Smooth muscle cell (in vitro differentiated cells): Measurements from ENCODE around the gene APH1A. TPM values are rescaled to one million over a fixed set of nuclear protein-coding genes. Genes with fewer than 3 reads are reported as not detected.
A peak's percentile ranks its signal among the peaks of the same experiment; 100 is the strongest.
"Not testable (repeated sequence)": the region's sequence is repeated elsewhere in the genome, so short reads cannot be mapped to it uniquely, and the experiment has no call there.

Experiments used
- DNase-seq: peaks from one replicate; lab custom pipeline; 2025; ENCODE audit not compliant: unreplicated experiment; lab: John Stamatoyannopoulos, UW
- H2AFZ ChIP-seq: fragments of 200-600 bp; sonication (generic); 2 replicates; pipeline ENCODE4 v1.6.0; 2016; ENCODE audit warnings: antibody characterized with exemption, low read depth, mild to moderate bottlenecking
- H3F3A ChIP-seq: fragments of 200-600 bp; sonication (generic); 2 replicates; pipeline ENCODE4 v1.6.0; 2017; ENCODE audit warnings: antibody characterized with exemption, low read depth
- H3K27ac ChIP-seq: fragments of 200-600 bp; sonication (generic); 2 replicates; pipeline ENCODE4 v1.5.1; 2016; ENCODE audit warnings: low read depth, mild to moderate bottlenecking
- H3K27me3 ChIP-seq: fragments of 200-600 bp; sonication (generic); 2 replicates; pipeline ENCODE4 v1.6.1; 2016; ENCODE audit warnings: low read depth, mild to moderate bottlenecking
- H3K36me3 ChIP-seq: fragments of 200-600 bp; sonication (generic); 2 replicates; pipeline ENCODE4 v1.5.1; 2016; ENCODE audit warnings: low read depth
- H3K4me1 ChIP-seq: fragments of 200-600 bp; sonication (generic); 2 replicates; pipeline ENCODE4 v1.5.1; 2016; ENCODE audit warnings: low read depth
- H3K4me2 ChIP-seq: fragments of 200-600 bp; sonication (generic); 2 replicates; pipeline ENCODE4 v1.6.0; 2016; ENCODE audit warnings: mild to moderate bottlenecking
- H3K4me3 ChIP-seq: fragments of 200-600 bp; sonication (generic); 2 replicates; pipeline ENCODE4 v1.5.1; 2016; ENCODE audit warnings: mild to moderate bottlenecking
- H3K79me2 ChIP-seq: fragments of 200-600 bp; sonication (generic); 2 replicates; pipeline ENCODE4 v1.6.0; 2016; ENCODE audit warnings: low read depth, mild to moderate bottlenecking
- H3K9ac ChIP-seq: fragments of 200-600 bp; sonication (generic); 2 replicates; pipeline ENCODE4 v1.6.0; 2016; ENCODE audit warnings: low read depth
- H3K9me3 ChIP-seq: fragments of 200-600 bp; sonication (generic); replicated peaks from 2 replicates; pipeline ENCODE4 v1.5.1; 2016; ENCODE audit warnings: low read depth
- H4K20me1 ChIP-seq: fragments of 200-600 bp; sonication (generic); 2 replicates; pipeline ENCODE4 v1.6.0; 2016; ENCODE audit warnings: low read depth
- WGBS: methylation state at CpG from one replicate; pipeline ENCODE4 v1.1.7; 2016; ENCODE audit warnings: low lambda C conversion rate; 5-methylcytosine and 5-hydroxymethylcytosine counted together
- polyA plus RNA-seq: library from polyadenylated mRNA; unstranded; fragments of >200 nt; fragmentation: Nextera tagmentation; extraction: Ambion mirVana; gene quantifications from 2 replicates; pipeline ENCODE4 v1.2.1, GENCODE V29; 2016
- total RNA-seq: library from RNA; depleted of rRNA; stranded (reverse); fragments of >200 nt; gene quantifications from 2 replicates; pipeline ENCODE4 v1.2.3, GENCODE V29; 2014
- TF ChIP-seq, protein P1 (sequence below): fragments of 200-600 bp; sonication (generic); IDR thresholded peaks from 2 replicates; pipeline ENCODE4 v1.5.1; 2017; ENCODE audit warnings: borderline replicate concordance, mild to moderate bottlenecking, antibody characterized with exemption; ENCODE audit not compliant: insufficient read depth, poor library complexity, severe bottlenecking

APH1A gene
- total and polyA plus RNA-seq, 2 experiments from 2014 or later, result 43.4 to 74.8 TPM

DNA sequence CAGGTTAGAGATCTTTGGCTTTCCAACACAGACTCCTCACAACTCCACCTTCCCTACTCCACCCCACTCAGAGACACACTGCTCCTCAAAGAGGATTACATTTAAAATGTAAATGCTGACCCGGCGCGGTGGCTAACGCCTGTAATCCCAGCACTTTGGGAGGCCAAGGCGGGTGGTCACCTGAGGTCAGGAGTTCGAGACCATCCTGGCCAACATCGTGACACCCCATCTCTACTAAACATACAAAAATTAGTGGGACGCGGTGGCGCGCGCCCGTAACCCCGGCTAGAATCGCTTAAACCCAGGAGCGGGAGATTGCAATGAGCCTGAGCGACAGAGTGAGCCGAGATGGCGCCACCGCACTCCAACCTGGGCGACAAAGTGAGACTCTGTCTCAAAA, 31.1 kb downstream of the APH1A start:
- 94% methylated on average over 21 of the region's 21 CpGs for WGBS
- Histone ChIP-seq H2AFZ (no peak overlapping the region), H3K27me3 (no peaks in the 10 kb centered on the region), H3K36me3 (no peaks in the 10 kb centered on the region), H3K27ac (no peak overlapping the region), H3K79me2 (peaks cover 26% of the 10 kb centered on the region), H3K9ac (no peak overlapping the region), H3F3A (peaks cover 7% of the 10 kb centered on the region), H3K4me2 (no peak overlapping the region), H3K9me3 (no peaks in the 10 kb centered on the region), H4K20me1 (peaks cover 9% of the 10 kb centered on the region), H3K4me3 (no peak overlapping the region), H3K4me1 (peaks cover 14% of the 10 kb centered on the region)
- TF ChIP-seq, protein P1, sequence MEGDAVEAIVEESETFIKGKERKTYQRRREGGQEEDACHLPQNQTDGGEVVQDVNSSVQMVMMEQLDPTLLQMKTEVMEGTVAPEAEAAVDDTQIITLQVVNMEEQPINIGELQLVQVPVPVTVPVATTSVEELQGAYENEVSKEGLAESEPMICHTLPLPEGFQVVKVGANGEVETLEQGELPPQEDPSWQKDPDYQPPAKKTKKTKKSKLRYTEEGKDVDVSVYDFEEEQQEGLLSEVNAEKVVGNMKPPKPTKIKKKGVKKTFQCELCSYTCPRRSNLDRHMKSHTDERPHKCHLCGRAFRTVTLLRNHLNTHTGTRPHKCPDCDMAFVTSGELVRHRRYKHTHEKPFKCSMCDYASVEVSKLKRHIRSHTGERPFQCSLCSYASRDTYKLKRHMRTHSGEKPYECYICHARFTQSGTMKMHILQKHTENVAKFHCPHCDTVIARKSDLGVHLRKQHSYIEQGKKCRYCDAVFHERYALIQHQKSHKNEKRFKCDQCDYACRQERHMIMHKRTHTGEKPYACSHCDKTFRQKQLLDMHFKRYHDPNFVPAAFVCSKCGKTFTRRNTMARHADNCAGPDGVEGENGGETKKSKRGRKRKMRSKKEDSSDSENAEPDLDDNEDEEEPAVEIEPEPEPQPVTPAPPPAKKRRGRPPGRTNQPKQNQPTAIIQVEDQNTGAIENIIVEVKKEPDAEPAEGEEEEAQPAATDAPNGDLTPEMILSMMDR, result no peak
- no peak for DNase-seq

- not testable (repeated sequence) for H3K4me3 ChIP-seq, H3K27me3 ChIP-seq, H3K9me3 ChIP-seq, H3K36me3 ChIP-seq, H3K27ac ChIP-seq, H3F3A ChIP-seq, DNase-seq, H3K9ac ChIP-seq
- WGBS, result 91% methylated on average over 13 of the region's 13 CpGs
- Histone ChIP-seq H2AFZ (peak overlapping the region; percentile 93), H3K79me2 (peaks cover 31% of the 10 kb centered on the region), H4K20me1 (peaks cover 13% of the 10 kb centered on the region), H3K4me1 (peaks cover 14% of the 10 kb centered on the region), H3K4me2 (peak overlapping the region; percentile 90)
Observed at GRCh38 chr1:150237176-150237575, 31.6 kb downstream of the APH1A start.

DNA sequence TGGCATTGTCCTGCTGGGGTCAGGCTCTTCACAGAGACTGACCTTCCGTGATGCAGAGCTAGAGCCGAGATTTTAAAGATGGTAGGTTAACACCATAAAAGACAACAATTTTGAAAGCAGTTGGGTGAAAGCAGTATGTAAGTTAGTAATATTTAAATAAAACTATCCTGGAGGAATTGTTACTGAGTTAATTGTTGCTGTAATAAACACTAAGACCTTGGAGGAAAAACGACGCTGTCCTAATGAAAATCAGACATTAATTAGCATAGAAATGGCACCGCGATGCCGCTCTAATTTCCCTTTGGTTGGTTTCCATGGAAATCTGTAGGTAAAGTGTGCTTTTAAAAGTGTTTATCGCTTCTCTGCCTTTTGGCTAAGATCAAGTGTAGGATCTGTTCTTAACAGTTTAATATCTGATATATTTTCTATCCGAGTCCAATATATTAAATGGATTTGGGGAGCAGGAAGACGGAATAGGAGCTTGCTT, 32.2 kb downstream of the APH1A start:
- Histone ChIP-seq H3K27me3 (no peaks in the 10 kb centered on the region), H3K4me1 (peaks cover 14% of the 10 kb centered on the region), H3K9me3 (no peaks in the 10 kb centered on the region), H3K27ac (peak overlapping the region; percentile 34), H2AFZ (peak overlapping the region; percentile 93), H3K36me3 (no peaks in the 10 kb centered on the region), H4K20me1 (peaks cover 13% of the 10 kb centered on the region), H3K4me3 (peak overlapping the region; percentile 82), H3K4me2 (peak overlapping the region; percentile 90), H3F3A (peaks cover 7% of the 10 kb centered on the region), H3K79me2 (peaks cover 34% of the 10 kb centered on the region), H3K9ac (peak overlapping the region; percentile 53)
- 36% methylated on average over 10 of the region's 10 CpGs for WGBS
- DNase-seq, result no peak
- TF ChIP-seq, protein P1, result no peak

GRCh38 chr1:150235852-150236613, 32.8 kb downstream of the APH1A start, which contains the start of gene ANP32E:
TSS of gene ANP32E (minus strand) at chr1:150236112. CDS start at chr1:150235786, 326 bp downstream.
- H3F3A ChIP-seq, result peaks cover 7% of the 10 kb centered on the region
- no peaks in the 10 kb centered on the region for H3K27me3 ChIP-seq
- H3K36me3 ChIP-seq, result no peaks in the 10 kb centered on the region
- TF ChIP-seq, protein P1, result no peak
- peak within 1 kb of the TSS; percentile 82 for H3K4me3 ChIP-seq
- H3K4me2 ChIP-seq, result peak within 1 kb of the TSS; percentile 90
- H4K20me1 ChIP-seq, result peaks cover 13% of the 10 kb centered on the region
- H2AFZ ChIP-seq, result peak within 1 kb of the TSS; percentile 93
- H3K27ac ChIP-seq, result peak within 1 kb of the TSS; percentile 68
- H3K9ac ChIP-seq, result peak within 1 kb of the TSS; percentile 81
- under 1% methylated on average over 32 of the region's 33 CpGs for WGBS
- H3K9me3 ChIP-seq, result no peaks in the 10 kb centered on the region
- H3K4me1 ChIP-seq, result peaks cover 14% of the 10 kb centered on the region
- H3K79me2 ChIP-seq, result peaks cover 40% of the 10 kb centered on the region
- DNase-seq, result peak; percentile 65
